SU-DHL-6 (cell line): Measurements from ENCODE around the gene ASH1L.

Source experiments
- H2AFZ ChIP-seq: fragments of 200-600 bp; sonication (generic); 2 replicates; pipeline ENCODE4 v1.6.1; 2014; ENCODE audit warnings: low read depth, mild to moderate bottlenecking, moderate library complexity, mixed read lengths, antibody characterized with exemption, low read length; ENCODE audit not compliant: severe bottlenecking
- H3F3A ChIP-seq: fragments of 200-600 bp; shearing (Covaris generic); 2 replicates; pipeline ENCODE4 v1.6.0; 2016; ENCODE audit warnings: antibody characterized with exemption, mild to moderate bottlenecking; ENCODE audit not compliant: insufficient read depth
- H3K27ac ChIP-seq: fragments of 200-600 bp; sonication (generic); 2 replicates; pipeline ENCODE4 v1.5.1; 2016; ENCODE audit warnings: low read depth, mild to moderate bottlenecking, low read length, moderate library complexity, mixed read lengths
- H3K27me3 ChIP-seq: fragments of 200-600 bp; sonication (generic), shearing (Covaris generic); 2 replicates; pipeline ENCODE4 v1.6.0; 2014; ENCODE audit warnings: mild to moderate bottlenecking, low read length
- H3K36me3 ChIP-seq: fragments of 200-600 bp; sonication (generic); 2 replicates; pipeline ENCODE4 v1.6.1; 2014; ENCODE audit warnings: mild to moderate bottlenecking, low read length, mixed read lengths
- H3K4me2 ChIP-seq: fragments of 300-600, 200-600 bp; shearing (Covaris generic), sonication (generic); 2 replicates; pipeline ENCODE4 v1.6.0; 2014; ENCODE audit warnings: low read length, low read depth, mild to moderate bottlenecking; ENCODE audit not compliant: poor library complexity, severe bottlenecking
- H3K4me3 ChIP-seq: fragments of 200-600 bp; sonication (generic); 2 replicates; pipeline ENCODE4 v1.5.1; 2014; ENCODE audit warnings: antibody characterized with exemption, low read length, mild to moderate bottlenecking, mixed read lengths; ENCODE audit not compliant: insufficient read depth, poor library complexity, severe bottlenecking
- H3K79me2 ChIP-seq: fragments of 200-600 bp; sonication (generic); 2 replicates; pipeline ENCODE4 v1.6.1; 2014; ENCODE audit warnings: mild to moderate bottlenecking, low read length, moderate library complexity; ENCODE audit not compliant: insufficient read depth
- H3K9ac ChIP-seq: fragments of 200-600 bp; sonication (generic); 2 replicates; pipeline ENCODE4 v1.7.0; 2014; ENCODE audit warnings: mild to moderate bottlenecking, low read length
- H3K9me2 ChIP-seq: fragments of 200-600 bp; sonication (generic); replicated peaks from 2 replicates; pipeline ENCODE4 v1.6.1; 2014; ENCODE audit warnings: low read length; ENCODE audit not compliant: insufficient read depth
- H3K9me3 ChIP-seq: fragments of 200-600 bp; sonication (generic); 2 replicates; pipeline ENCODE4 v1.6.1; 2014; ENCODE audit warnings: low read length, mixed read lengths; ENCODE audit not compliant: insufficient read depth
- H4K20me1 ChIP-seq: fragments of 200-600 bp; sonication (generic); 2 replicates; pipeline ENCODE4 v1.6.1; 2014; ENCODE audit warnings: low read depth, mild to moderate bottlenecking, antibody characterized with exemption, low read length, moderate library complexity, mixed read lengths
- EZH2phosphoT487 ChIP-seq: fragments of 200-600 bp; sonication (generic), shearing (Covaris generic); conservative IDR thresholded peaks from 2 replicates; pipeline ENCODE4 v1.6.1; 2018; ENCODE audit warnings: mild to moderate bottlenecking, antibody characterized with exemption, low read length, moderate library complexity, mixed read lengths
- TF ChIP-seq, protein P1 (sequence below): fragments of 200-600 bp; sonication (generic); IDR thresholded peaks from one replicate; pipeline ENCODE4 v1.5.1; 2017; ENCODE audit warnings: antibody characterized with exemption, mild to moderate bottlenecking, low read length, moderate library complexity; ENCODE audit not compliant: insufficient read depth, poor library complexity, severe bottlenecking

The ASH1L gene

DNA sequence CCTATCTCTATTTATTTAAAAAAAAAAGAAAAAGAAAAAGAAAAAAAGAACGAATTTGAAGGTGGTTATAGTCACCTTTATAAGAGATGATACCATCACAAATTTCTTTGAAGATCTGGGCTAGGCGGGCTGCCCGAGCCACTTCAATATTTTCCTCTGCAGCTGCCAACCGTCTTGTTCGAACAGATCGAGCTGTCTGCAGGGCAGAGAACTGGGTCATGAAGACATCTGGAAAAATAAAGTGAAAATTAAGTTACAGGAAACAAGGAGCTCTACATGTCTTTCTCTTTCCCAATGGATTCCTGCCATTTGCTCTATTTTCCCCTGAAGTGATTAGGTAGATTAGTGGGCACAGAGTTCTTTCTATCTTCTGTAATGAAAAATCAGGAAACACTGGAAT, 210.0 kb downstream of the ASH1L start:
- H4K20me1 ChIP-seq = no peaks in the 10 kb centered on the region
- no peaks in the 10 kb centered on the region for H3K79me2 ChIP-seq
- no peaks in the 10 kb centered on the region for H3K27me3 ChIP-seq
- H3K27ac ChIP-seq = no peak overlapping the region
- H3F3A ChIP-seq = no peaks in the 10 kb centered on the region
- no peak overlapping the region for H3K4me3 ChIP-seq
- no peak overlapping the region for H3K4me2 ChIP-seq
- TF ChIP-seq EZH2phosphoT487 = no peak
- TF ChIP-seq, protein P1, sequence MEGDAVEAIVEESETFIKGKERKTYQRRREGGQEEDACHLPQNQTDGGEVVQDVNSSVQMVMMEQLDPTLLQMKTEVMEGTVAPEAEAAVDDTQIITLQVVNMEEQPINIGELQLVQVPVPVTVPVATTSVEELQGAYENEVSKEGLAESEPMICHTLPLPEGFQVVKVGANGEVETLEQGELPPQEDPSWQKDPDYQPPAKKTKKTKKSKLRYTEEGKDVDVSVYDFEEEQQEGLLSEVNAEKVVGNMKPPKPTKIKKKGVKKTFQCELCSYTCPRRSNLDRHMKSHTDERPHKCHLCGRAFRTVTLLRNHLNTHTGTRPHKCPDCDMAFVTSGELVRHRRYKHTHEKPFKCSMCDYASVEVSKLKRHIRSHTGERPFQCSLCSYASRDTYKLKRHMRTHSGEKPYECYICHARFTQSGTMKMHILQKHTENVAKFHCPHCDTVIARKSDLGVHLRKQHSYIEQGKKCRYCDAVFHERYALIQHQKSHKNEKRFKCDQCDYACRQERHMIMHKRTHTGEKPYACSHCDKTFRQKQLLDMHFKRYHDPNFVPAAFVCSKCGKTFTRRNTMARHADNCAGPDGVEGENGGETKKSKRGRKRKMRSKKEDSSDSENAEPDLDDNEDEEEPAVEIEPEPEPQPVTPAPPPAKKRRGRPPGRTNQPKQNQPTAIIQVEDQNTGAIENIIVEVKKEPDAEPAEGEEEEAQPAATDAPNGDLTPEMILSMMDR = no peak
- H3K9me2 ChIP-seq = no peaks in the 10 kb centered on the region
- no peaks in the 10 kb centered on the region for H3K9me3 ChIP-seq
- H3K36me3 ChIP-seq = peaks cover 52% of the 10 kb centered on the region
- H2AFZ ChIP-seq = no peak overlapping the region
- no peak overlapping the region for H3K9ac ChIP-seq

DNA sequence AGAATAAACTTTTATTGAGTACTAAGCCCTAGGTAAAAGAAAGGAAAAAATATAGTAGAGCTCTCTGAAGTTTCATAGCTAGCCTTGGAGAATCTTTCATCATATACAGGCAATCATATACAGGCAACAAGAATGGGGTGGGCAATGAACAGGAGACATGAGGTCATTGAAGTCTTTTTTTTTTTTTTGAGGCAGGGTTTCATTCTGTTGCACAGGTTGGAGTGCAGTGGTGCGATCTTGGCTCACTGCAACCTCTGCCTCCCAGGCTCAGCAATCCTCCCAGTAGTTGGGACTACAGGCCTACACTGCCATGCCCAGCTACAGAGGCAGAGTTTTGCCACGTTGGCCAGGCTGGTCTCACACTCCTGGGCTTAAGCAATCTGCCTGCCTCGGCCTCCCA, 219.8 kb downstream of the ASH1L start:
- no peak overlapping the region for H3K27ac ChIP-seq
- no peak overlapping the region for H2AFZ ChIP-seq
- H3K79me2 ChIP-seq = no peaks in the 10 kb centered on the region
- no peaks in the 10 kb centered on the region for H4K20me1 ChIP-seq
- no peak overlapping the region for H3K4me2 ChIP-seq
- no peaks in the 10 kb centered on the region for H3K27me3 ChIP-seq
- no peak overlapping the region for H3K4me3 ChIP-seq
- TF ChIP-seq EZH2phosphoT487 = no peak
- TF ChIP-seq, protein P1 = no peak
- H3K9me3 ChIP-seq = no peaks in the 10 kb centered on the region
- no peak overlapping the region for H3K9ac ChIP-seq
- no peaks in the 10 kb centered on the region for H3K9me2 ChIP-seq
- H3K36me3 ChIP-seq = peaks cover 50% of the 10 kb centered on the region
- no peaks in the 10 kb centered on the region for H3F3A ChIP-seq

DNA sequence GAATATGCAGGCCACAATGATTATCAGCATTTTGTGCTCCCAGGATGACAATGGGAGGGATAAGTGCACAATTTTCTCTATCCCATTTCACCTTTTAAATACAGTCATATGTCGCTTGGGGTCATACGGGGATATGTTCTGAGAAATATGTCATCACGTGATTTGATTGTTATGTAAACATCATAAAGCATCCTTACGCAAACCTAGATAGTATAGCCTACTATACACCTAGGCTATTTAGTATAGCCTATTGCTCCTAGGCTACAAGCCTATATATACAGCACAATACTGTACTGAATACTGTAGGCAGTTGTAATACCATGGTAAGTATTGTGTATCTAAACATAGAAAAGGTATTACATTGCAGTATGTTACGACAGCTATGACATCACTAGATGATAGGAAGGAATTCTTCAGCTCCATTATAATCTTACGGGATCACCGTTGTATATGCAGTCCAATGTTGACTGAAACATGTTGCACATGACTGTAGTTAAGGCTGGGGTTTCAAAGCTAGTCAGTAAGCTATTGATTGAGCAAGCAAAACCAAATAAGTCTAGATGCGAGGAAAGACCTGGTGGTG, 223.0 kb downstream of the ASH1L start:
- Histone ChIP-seq H3K9me2 (no peaks in the 10 kb centered on the region), H3K27me3 (no peaks in the 10 kb centered on the region), H3K4me2 (no peak overlapping the region), H3K9me3 (no peaks in the 10 kb centered on the region), H3K36me3 (peaks cover 52% of the 10 kb centered on the region), H4K20me1 (no peaks in the 10 kb centered on the region), H2AFZ (no peak overlapping the region), H3F3A (no peaks in the 10 kb centered on the region), H3K9ac (no peak overlapping the region), H3K27ac (no peak overlapping the region), H3K4me3 (no peak overlapping the region), H3K79me2 (no peaks in the 10 kb centered on the region)
- TF ChIP-seq, protein P1 = no peak
- no peak for TF ChIP-seq EZH2phosphoT487

DNA sequence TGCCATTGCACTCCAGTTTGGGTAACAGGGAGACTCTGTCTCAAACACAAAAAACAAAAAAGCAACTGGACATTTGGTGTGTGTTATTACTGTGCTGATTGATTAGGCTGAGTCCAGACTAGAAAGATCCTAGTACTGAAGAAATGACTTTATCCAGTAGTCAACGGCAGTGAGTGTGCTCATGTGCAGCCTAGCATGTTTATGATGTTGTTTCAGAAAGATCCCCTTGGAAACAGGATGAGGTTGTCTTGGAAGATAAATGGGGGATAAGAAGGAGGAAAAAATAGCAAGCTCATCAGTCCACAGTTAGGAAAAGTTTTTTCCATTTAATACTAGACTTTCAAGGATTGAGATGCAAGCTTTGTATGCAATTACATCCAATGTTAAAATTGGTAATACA, 227.6 kb downstream of the ASH1L start:
- Histone ChIP-seq H2AFZ (no peak overlapping the region), H3K9ac (no peak overlapping the region), H3K9me3 (no peaks in the 10 kb centered on the region), H3K36me3 (peaks cover 30% of the 10 kb centered on the region), H3K4me2 (no peak overlapping the region), H3K27ac (no peak overlapping the region), H3F3A (no peaks in the 10 kb centered on the region), H3K9me2 (no peaks in the 10 kb centered on the region), H3K4me3 (no peak overlapping the region), H4K20me1 (no peaks in the 10 kb centered on the region), H3K79me2 (no peaks in the 10 kb centered on the region), H3K27me3 (no peaks in the 10 kb centered on the region)
- TF ChIP-seq, protein P1 = no peak
- no peak for TF ChIP-seq EZH2phosphoT487
